H9 (cell line): Measurements from ENCODE around the gene TBC1D3B. TPM values are rescaled to one million over a fixed set of nuclear protein-coding genes. Genes with fewer than 3 reads are reported as not detected.
"Not testable (repeated sequence)": the region's sequence is repeated elsewhere in the genome, so short reads cannot be mapped to it uniquely, and the experiment has no call there.

Source experiments
- DNase-seq: peaks from one replicate; pipeline ENCODE4 v3.0.0-alpha.2; 2017
- H2AFZ ChIP-seq: one replicate; pipeline ENCODE4 v1.6.1; 2013; ENCODE audit warnings: mild to moderate bottlenecking, low read length, control low read depth, moderate library complexity
- H2AK5ac ChIP-seq: 2 replicates; pipeline ENCODE4 v1.6.1; 2013; ENCODE audit warnings: low read length, control low read depth, mixed read lengths; ENCODE audit not compliant: insufficient read length
- H2BK120ac ChIP-seq: one replicate; pipeline ENCODE4 v1.6.1; 2013; ENCODE audit warnings: low read depth, mild to moderate bottlenecking, low read length, control low read depth, inconsistent platforms; ENCODE audit not compliant: poor library complexity, severe bottlenecking
- H2BK12ac ChIP-seq: 2 replicates; pipeline ENCODE4 v1.6.1; 2013; ENCODE audit warnings: low read length, control low read depth, mixed read lengths, low read depth; ENCODE audit not compliant: insufficient read length
- H2BK15ac ChIP-seq: 2 replicates; pipeline ENCODE4 v1.6.1; 2013; ENCODE audit warnings: low read depth, low read length, control low read depth
- H2BK20ac ChIP-seq: one replicate; pipeline ENCODE4 v1.6.1; 2013; ENCODE audit warnings: low read depth, mild to moderate bottlenecking, low read length, control low read depth, inconsistent platforms; ENCODE audit not compliant: poor library complexity, severe bottlenecking
- H2BK5ac ChIP-seq: 2 replicates; pipeline ENCODE4 v1.6.1; 2013; ENCODE audit warnings: low read length, control low read depth, mixed read lengths; ENCODE audit not compliant: insufficient read length
- H3K14ac ChIP-seq: 2 replicates; pipeline ENCODE4 v1.6.1; 2013; ENCODE audit warnings: low read length, control low read depth; ENCODE audit not compliant: insufficient read depth
- H3K18ac ChIP-seq: 2 replicates; pipeline ENCODE4 v1.6.1; 2013; ENCODE audit warnings: low read depth, mild to moderate bottlenecking, mixed read lengths, low read length, control low read depth; ENCODE audit not compliant: insufficient read length
- H3K23ac ChIP-seq: 2 replicates; pipeline ENCODE4 v1.6.1; 2013; ENCODE audit warnings: low read length, control low read depth, mixed read lengths, low read depth; ENCODE audit not compliant: insufficient read length
- H3K23me2 ChIP-seq: 2 replicates; pipeline ENCODE4 v1.6.1; 2013; ENCODE audit warnings: low read depth, mild to moderate bottlenecking, mixed read lengths, low read length, control low read depth; ENCODE audit not compliant: insufficient read length, poor library complexity, severe bottlenecking
- H3K27ac ChIP-seq: 2 replicates; pipeline ENCODE4 v1.5.1; 2013; ENCODE audit warnings: low read length, control low read depth, mixed read lengths, low read depth; ENCODE audit not compliant: insufficient read length
- H3K27me3 ChIP-seq: 2 replicates; pipeline ENCODE4 v1.6.1; 2013; ENCODE audit warnings: low read length, control low read depth, inconsistent platforms; ENCODE audit not compliant: insufficient read depth
- H3K4ac ChIP-seq: 2 replicates; pipeline ENCODE4 v1.6.1; 2013; ENCODE audit warnings: low read depth, mild to moderate bottlenecking, control low read depth, inconsistent platforms, low read length, moderate library complexity
- H3K4me1 ChIP-seq: 2 replicates; pipeline ENCODE4 v1.6.1; 2013; ENCODE audit warnings: low read length, control low read depth, inconsistent platforms; ENCODE audit not compliant: insufficient read depth
- H3K4me2 ChIP-seq: 2 replicates; pipeline ENCODE4 v1.6.1; 2013; ENCODE audit warnings: low read length, control low read depth, mixed read lengths; ENCODE audit not compliant: insufficient read length, insufficient read depth
- H3K56ac ChIP-seq: 2 replicates; pipeline ENCODE4 v1.6.1; 2013; ENCODE audit warnings: low read depth, mild to moderate bottlenecking, mixed read lengths, low read length, control low read depth; ENCODE audit not compliant: insufficient read length
- H3K79me1 ChIP-seq: 2 replicates; pipeline ENCODE4 v1.6.1; 2013; ENCODE audit warnings: low read depth, mild to moderate bottlenecking, moderate library complexity, low read length, control low read depth, inconsistent platforms; ENCODE audit not compliant: insufficient read depth, poor library complexity, severe bottlenecking
- H3K79me2 ChIP-seq: 2 replicates; pipeline ENCODE4 v1.6.1; 2013; ENCODE audit warnings: low read length, control low read depth, inconsistent platforms; ENCODE audit not compliant: insufficient read depth
- H3K9ac ChIP-seq: 2 replicates; pipeline ENCODE4 v1.6.1; 2013; ENCODE audit warnings: low read length, control low read depth, mixed read lengths; ENCODE audit not compliant: insufficient read length; ENCODE audit errors: extremely low read depth
- H3K9me3 ChIP-seq: one replicate; pipeline ENCODE4 v1.6.1; 2013; ENCODE audit warnings: low read depth, low read length, inconsistent platforms; ENCODE audit not compliant: control insufficient read depth
- H3T11ph ChIP-seq: one replicate; pipeline ENCODE4 v1.6.1; 2013; ENCODE audit warnings: mild to moderate bottlenecking, low read length, control low read depth, inconsistent platforms
- H4K20me1 ChIP-seq: one replicate; pipeline ENCODE4 v1.6.1; 2013; ENCODE audit not compliant: control insufficient read depth, insufficient read length, insufficient read depth
- H4K5ac ChIP-seq: 2 replicates; pipeline ENCODE4 v1.6.1; 2013; ENCODE audit warnings: low read depth, mild to moderate bottlenecking, mixed read lengths, low read length, control low read depth; ENCODE audit not compliant: insufficient read length
- H4K8ac ChIP-seq: replicated peaks from 2 replicates; pipeline ENCODE4 v1.6.1; 2013; ENCODE audit warnings: low read length, control low read depth, mixed read lengths, low read depth; ENCODE audit not compliant: insufficient read length
- H4K91ac ChIP-seq: 2 replicates; pipeline ENCODE4 v1.6.1; 2013; ENCODE audit warnings: low read depth, mild to moderate bottlenecking, moderate library complexity, mixed read lengths, low read length, control low read depth; ENCODE audit not compliant: insufficient read length
- H3K27ac Mint-ChIP-seq, 3 experiments: 2 replicates in 2 of 3; 3 replicates in 1 of 3; pipeline ENCODE4 v1.8.0; 2020 to 2021; ENCODE audit warnings: mixed read lengths in 3 of 3, mild to moderate bottlenecking in 1 of 3, moderate library complexity in 1 of 3
- H3K27me3 Mint-ChIP-seq: 2 replicates; pipeline ENCODE4 v1.8.0; 2021; ENCODE audit warnings: low read depth, mild to moderate bottlenecking, moderate library complexity, mixed read lengths
- H3K36me3 Mint-ChIP-seq, 3 experiments: 2 replicates in 2 of 3; 3 replicates in 1 of 3; pipeline ENCODE4 v1.8.0; 2020 to 2021; ENCODE audit warnings: low read depth in 3 of 3, mixed read lengths in 3 of 3; ENCODE audit not compliant: insufficient read depth in 1 of 3
- H3K4me1 Mint-ChIP-seq, 2 experiments: 2 replicates each; pipeline ENCODE4 v1.8.0; 2020; ENCODE audit warnings: mixed read lengths in 2 of 2
- H3K4me3 Mint-ChIP-seq, 2 experiments: 2 replicates in 1 of 2; 3 replicates in 1 of 2; pipeline ENCODE4 v1.8.0; 2020 to 2021; ENCODE audit warnings: mild to moderate bottlenecking in 2 of 2, mixed read lengths in 2 of 2, moderate library complexity in 1 of 2
- H3K9me3 Mint-ChIP-seq, 2 experiments: 2 replicates in 1 of 2; 3 replicates in 1 of 2; pipeline ENCODE4 v1.8.0; 2020; ENCODE audit warnings: mild to moderate bottlenecking in 2 of 2, mixed read lengths in 2 of 2, moderate library complexity in 1 of 2
- whole genome bisulfite sequencing: extraction: QIAGEN DNeasy Blood & Tissue Kit; methylation state at CpG from one replicate; pipeline ENCODE4 v1.1.7; 2013; ENCODE audit warnings: missing lambda C conversion rate, low lambda C conversion rate, mixed read lengths; ENCODE audit not compliant: insufficient read length; ENCODE audit errors: extremely low coverage; 5-methylcytosine and 5-hydroxymethylcytosine counted together
- total RNA-seq: library from RNA; stranded (reverse); gene quantifications from 2 replicates; pipeline ENCODE4 v1.2.1, GENCODE V29; 2021

TBC1D3B gene
- total RNA-seq, 1 experiment from 2014 or later = 8.8 TPM

DNA sequence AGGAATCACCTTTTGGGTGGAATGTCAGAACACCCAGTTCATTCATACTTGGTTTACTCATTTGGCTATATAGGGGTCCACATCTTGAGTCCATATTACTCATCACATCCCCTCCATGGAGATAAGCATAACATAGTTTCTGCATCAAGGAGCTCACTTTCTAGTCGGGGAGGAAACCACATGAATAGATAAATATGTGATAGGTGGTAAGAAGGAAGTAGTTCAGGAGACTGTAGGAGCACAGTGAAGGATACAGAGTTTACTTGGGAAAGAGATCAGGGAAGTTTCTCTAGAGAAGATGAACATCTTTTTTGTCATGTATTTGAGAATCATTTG is 30.0 kb upstream of the TBC1D3B start:
- H3K4me3 Mint-ChIP-seq, H2BK15ac ChIP-seq, H2AFZ ChIP-seq, H3K27ac Mint-ChIP-seq, H3K9me3 Mint-ChIP-seq, H3K36me3 Mint-ChIP-seq, H4K5ac ChIP-seq, H3K18ac ChIP-seq, H3K79me2 ChIP-seq, H3K23me2 ChIP-seq, H3K4me1 ChIP-seq, H2AK5ac ChIP-seq, H3K4me1 Mint-ChIP-seq, H3K9ac ChIP-seq, H3K27ac ChIP-seq, H2BK120ac ChIP-seq, H3T11ph ChIP-seq, H3K4ac ChIP-seq, H3K56ac ChIP-seq, H3K79me1 ChIP-seq, H2BK5ac ChIP-seq, H3K23ac ChIP-seq, H2BK12ac ChIP-seq, H4K91ac ChIP-seq, H3K9me3 ChIP-seq, H3K4me2 ChIP-seq, H2BK20ac ChIP-seq, H3K27me3 ChIP-seq, H3K14ac ChIP-seq, DNase-seq, H4K20me1 ChIP-seq, H4K8ac ChIP-seq: not testable (repeated sequence)
- no CpG with 5 or more reads among the region's 1 CpG for WGBS
- peaks cover 14% of the 10 kb centered on the region; the same call in 1 of the 2 replicates for H3K27me3 Mint-ChIP-seq
